MCF 10A (cell line): Measurements from ENCODE around the gene RAI1. TPM values are rescaled to one million over a fixed set of nuclear protein-coding genes. Genes with fewer than 3 reads are reported as not detected.

Experiments used
- BruUV-seq: library from RNA; stranded (reverse); fragments of 400-500 nt; replicated peaks from 2 replicates; lab custom pipeline; 2021; lab: Mats Ljungman, UMichigan
- CTCF ChIA-PET: fragments of 300-600 bp; sonication (Branson Sonifier 250); formaldehyde crosslinking; extraction: SDS; loops from one replicate; lab custom pipeline; 2021; ENCODE audit warnings: antibody characterized with exemption, inconsistent platforms; lab: Yijun Ruan, JAX
- POLR2A ChIA-PET: fragments of 300-600, 350-650 bp; sonication (Branson Sonifier 250); formaldehyde crosslinking; extraction: SDS; loops from one replicate; lab custom pipeline; 2020; ENCODE audit warnings: antibody characterized with exemption, inconsistent platforms; lab: Yijun Ruan, JAX
- DNase-seq: peaks from one replicate; pipeline ENCODE4 v3.0.0-alpha.2; 2018; ENCODE audit not compliant: unreplicated experiment
- H3K27ac Mint-ChIP-seq: one replicate; pipeline ENCODE4 v1.8.0; 2022; ENCODE audit warnings: mild to moderate bottlenecking, low read depth, mixed read lengths; ENCODE audit not compliant: unreplicated experiment
- H3K27me3 Mint-ChIP-seq: one replicate; pipeline ENCODE4 v1.8.0; 2022; ENCODE audit warnings: mixed read lengths; ENCODE audit not compliant: insufficient read depth, unreplicated experiment
- H3K36me3 Mint-ChIP-seq: one replicate; pipeline ENCODE4 v1.8.0; 2022; ENCODE audit warnings: mild to moderate bottlenecking, moderate library complexity, mixed read lengths; ENCODE audit not compliant: insufficient read depth, unreplicated experiment
- H3K4me1 Mint-ChIP-seq: one replicate; pipeline ENCODE4 v1.8.0; 2022; ENCODE audit warnings: mixed read lengths; ENCODE audit not compliant: insufficient read depth, unreplicated experiment
- H3K4me3 Mint-ChIP-seq: one replicate; pipeline ENCODE4 v1.8.0; 2022; ENCODE audit warnings: mild to moderate bottlenecking, moderate library complexity, mixed read lengths; ENCODE audit not compliant: unreplicated experiment
- H3K9me3 Mint-ChIP-seq: one replicate; pipeline ENCODE4 v1.8.0; 2022; ENCODE audit warnings: mixed read lengths; ENCODE audit not compliant: unreplicated experiment
- intact Hi-C: fragments of 100-400 bp; cut with micrococcal nuclease; formaldehyde crosslinking; loops from 2 replicates; pipeline ENCODE4 v1.14.1; 2022
- total RNA-seq: library from RNA; stranded (reverse); gene quantifications from 2 replicates; pipeline ENCODE4 v1.2.3, GENCODE V29; 2022
- TF ChIP-seq, protein P1 (sequence below): fragments of 200-600 bp; IDR thresholded peaks from one replicate; pipeline ENCODE4 v1.8.0; 2022; ENCODE audit warnings: antibody characterized with exemption, mild to moderate bottlenecking; ENCODE audit not compliant: unreplicated experiment

The RAI1 gene
- total RNA-seq, 1 experiment from 2014 or later, result 30.4 TPM

DNA sequence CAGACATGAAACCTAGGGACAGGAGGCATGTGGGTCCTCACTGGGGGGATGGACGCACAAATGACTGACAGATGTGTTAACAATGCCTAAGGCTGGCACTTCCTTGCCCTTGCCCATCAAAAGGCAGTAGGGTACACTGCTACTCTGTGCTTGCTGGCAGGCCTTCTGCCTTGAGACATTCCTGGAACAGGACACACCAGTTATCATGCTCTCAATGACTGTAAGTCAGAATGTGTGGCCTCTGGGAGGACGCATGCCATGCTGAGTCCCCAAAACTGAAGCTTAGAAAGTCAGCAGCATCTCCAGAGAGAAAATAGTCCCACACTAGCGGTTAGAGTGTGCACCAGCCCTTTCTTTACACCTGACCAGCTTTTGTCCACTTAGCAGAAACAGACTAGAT lies 171.7 kb downstream of the RAI1 start:
- no TSS peak for BruUV-seq
- H3K27me3 Mint-ChIP-seq, result no peaks in the 10 kb centered on the region
- intact Hi-C loops, result no loop called here
- TF ChIP-seq, protein P1, sequence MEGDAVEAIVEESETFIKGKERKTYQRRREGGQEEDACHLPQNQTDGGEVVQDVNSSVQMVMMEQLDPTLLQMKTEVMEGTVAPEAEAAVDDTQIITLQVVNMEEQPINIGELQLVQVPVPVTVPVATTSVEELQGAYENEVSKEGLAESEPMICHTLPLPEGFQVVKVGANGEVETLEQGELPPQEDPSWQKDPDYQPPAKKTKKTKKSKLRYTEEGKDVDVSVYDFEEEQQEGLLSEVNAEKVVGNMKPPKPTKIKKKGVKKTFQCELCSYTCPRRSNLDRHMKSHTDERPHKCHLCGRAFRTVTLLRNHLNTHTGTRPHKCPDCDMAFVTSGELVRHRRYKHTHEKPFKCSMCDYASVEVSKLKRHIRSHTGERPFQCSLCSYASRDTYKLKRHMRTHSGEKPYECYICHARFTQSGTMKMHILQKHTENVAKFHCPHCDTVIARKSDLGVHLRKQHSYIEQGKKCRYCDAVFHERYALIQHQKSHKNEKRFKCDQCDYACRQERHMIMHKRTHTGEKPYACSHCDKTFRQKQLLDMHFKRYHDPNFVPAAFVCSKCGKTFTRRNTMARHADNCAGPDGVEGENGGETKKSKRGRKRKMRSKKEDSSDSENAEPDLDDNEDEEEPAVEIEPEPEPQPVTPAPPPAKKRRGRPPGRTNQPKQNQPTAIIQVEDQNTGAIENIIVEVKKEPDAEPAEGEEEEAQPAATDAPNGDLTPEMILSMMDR, result no peak
- ChIA-PET POLR2A (interaction anchor here (0.6 to 5.3 kb wide), 4 partner anchors 11 to 144 kb away, joined by 3 to 31 read pairs (median 8); partner anchors contain the start of gene SREBF1), CTCF (interaction anchor here (1.2 to 2.2 kb wide), 3 partner anchors 8 to 15 kb away, joined by 3 to 7 read pairs (median 3); no protein-coding TSS in a partner anchor)
- H3K4me3 Mint-ChIP-seq, result no peak overlapping the region
- H3K36me3 Mint-ChIP-seq, result peaks cover 22% of the 10 kb centered on the region
- no peak for DNase-seq
- no peak overlapping the region for H3K27ac Mint-ChIP-seq
- no peaks in the 10 kb centered on the region for H3K9me3 Mint-ChIP-seq
- H3K4me1 Mint-ChIP-seq, result peaks cover 6% of the 10 kb centered on the region

DNA sequence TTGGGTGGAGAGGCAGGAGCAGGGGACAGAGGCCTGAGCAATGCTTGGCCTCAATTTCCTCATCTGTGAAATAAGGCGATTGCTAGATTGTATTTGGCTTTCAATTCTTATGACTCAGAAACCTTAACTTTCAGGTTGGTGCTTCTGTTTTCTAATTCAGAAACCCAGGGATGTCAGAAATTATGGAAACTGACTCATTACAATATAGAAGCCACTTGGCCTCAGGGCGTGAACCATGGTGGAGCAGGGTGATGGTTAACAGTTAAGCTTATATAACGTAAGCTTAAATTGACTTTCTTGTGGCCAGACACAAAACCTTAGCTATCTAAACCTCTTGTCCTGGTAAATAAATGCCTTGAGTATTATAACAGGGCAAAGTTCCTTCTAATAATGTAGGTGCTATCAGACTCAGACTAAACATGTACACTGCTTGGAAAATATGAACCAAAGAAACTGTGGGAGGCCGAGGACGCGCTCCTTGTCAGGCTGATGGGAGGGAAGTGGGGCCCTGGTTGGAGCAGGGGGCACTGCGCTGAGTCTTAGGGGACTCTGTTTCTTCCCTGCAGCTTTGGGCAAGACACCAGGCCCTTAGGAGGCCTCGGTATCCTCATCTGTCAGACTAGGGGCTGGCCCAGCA lies 172.7 kb downstream of the RAI1 start:
- peaks cover 26% of the 10 kb centered on the region for H3K36me3 Mint-ChIP-seq
- DNase-seq, result peak; percentile 64
- ChIA-PET POLR2A (interaction anchor here (0.6 to 5.3 kb wide), 7 partner anchors 10 to 259 kb away, joined by 3 to 31 read pairs (median 3); partner anchors contain the start of gene SREBF1), CTCF (interaction anchor here (0.6 to 9.8 kb wide), 5 partner anchors 12 to 174 kb away, joined by 3 to 92 read pairs (median 7); no protein-coding TSS in a partner anchor)
- BruUV-seq, result no TSS peak
- TF ChIP-seq, protein P1, result no peak
- no peak overlapping the region for H3K27ac Mint-ChIP-seq
- intact Hi-C loops, result no loop called here
- no peaks in the 10 kb centered on the region for H3K27me3 Mint-ChIP-seq
- peaks cover 6% of the 10 kb centered on the region for H3K4me1 Mint-ChIP-seq
- no peaks in the 10 kb centered on the region for H3K9me3 Mint-ChIP-seq
- no peak overlapping the region for H3K4me3 Mint-ChIP-seq

DNA sequence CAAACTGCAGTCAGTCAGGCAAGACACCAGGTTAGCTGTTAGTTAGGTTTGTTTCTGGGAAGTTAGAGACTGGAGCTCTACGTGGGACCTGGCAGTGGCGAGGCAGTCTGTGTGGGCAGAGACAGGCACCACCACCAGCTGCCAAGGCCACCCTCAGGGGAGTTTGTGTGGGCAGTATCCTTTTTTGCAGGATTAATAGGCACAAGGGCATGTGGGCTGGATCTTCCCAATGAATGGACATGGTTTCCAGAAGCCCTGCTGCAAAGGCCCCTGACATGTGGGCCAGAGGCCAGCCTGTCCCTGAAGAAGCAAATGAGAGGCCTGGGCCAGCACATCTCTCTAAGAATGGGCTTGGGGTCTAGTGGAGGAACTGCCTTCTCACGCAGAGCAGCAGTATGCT lies 174.7 kb downstream of the RAI1 start:
- POLR2A ChIA-PET, result interaction anchor here (0.8 to 5.3 kb wide), 3 partner anchors 15 to 161 kb away, joined by 3 to 31 read pairs (median 11); partner anchors contain the start of gene SREBF1

More for the DNA sequence above, 174.7 kb downstream of the RAI1 start:
- Mint-ChIP-seq H3K9me3 (no peaks in the 10 kb centered on the region), H3K27ac (no peak overlapping the region), H3K36me3 (peaks cover 33% of the 10 kb centered on the region), H3K4me3 (no peak overlapping the region), H3K4me1 (peaks cover 6% of the 10 kb centered on the region), H3K27me3 (no peaks in the 10 kb centered on the region)
- DNase-seq, result peak; percentile 25
- intact Hi-C loops, result loop anchor here (1.0 kb wide), 1 partner anchor 44 kb away; no protein-coding TSS in a partner anchor
- CTCF ChIA-PET, result interaction anchor here (0.6 to 9.8 kb wide), 7 partner anchors 13 to 178 kb away, joined by 3 to 92 read pairs (median 4); no protein-coding TSS in a partner anchor
- no TSS peak for BruUV-seq
- TF ChIP-seq, protein P1, result no peak
